Measurements from ENCODE around the gene ZGPAT. TPM values are rescaled to one million over a fixed set of nuclear protein-coding genes. Genes with fewer than 3 reads are reported as not detected.

Gene ZGPAT
- total and polyA plus RNA-seq, 9 of the 15 experiments (the other 6 are each of a cell fraction or from before 2014, with no cell fraction given) = 0.14 to 26.6 (median 7.4) TPM

DNA sequence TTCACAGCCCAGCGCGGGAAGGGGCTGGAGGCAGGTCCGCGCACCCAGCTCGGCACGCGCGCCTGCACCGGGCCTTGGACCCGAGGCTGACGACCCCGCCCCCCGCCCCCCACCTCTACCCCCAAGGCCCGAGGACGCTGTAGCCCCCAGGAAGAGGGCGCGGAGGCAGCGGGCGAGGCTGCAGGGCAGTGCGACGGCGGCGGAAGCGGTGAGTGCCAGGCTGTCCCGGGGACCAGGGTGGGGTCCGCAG, 29.8 kb downstream of the ZGPAT start:
- no peak for FAIRE-seq
- in situ Hi-C loops (cut with MboI) = no loop called here
- TF ChIP-seq, protein P1, sequence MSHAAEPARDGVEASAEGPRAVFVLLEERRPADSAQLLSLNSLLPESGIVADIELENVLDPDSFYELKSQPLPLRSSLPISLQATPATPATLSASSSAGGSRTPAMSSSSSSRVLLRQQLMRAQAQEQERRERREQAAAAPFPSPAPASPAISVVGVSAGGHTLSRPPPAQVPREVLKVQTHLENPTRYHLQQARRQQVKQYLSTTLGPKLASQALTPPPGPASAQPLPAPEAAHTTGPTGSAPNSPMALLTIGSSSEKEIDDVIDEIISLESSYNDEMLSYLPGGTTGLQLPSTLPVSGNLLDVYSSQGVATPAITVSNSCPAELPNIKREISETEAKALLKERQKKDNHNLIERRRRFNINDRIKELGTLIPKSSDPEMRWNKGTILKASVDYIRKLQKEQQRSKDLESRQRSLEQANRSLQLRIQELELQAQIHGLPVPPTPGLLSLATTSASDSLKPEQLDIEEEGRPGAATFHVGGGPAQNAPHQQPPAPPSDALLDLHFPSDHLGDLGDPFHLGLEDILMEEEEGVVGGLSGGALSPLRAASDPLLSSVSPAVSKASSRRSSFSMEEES (CRISPR knock-in tag; IDR thresholded peaks at IDR 0.05) = no peak
- TF ChIP-seq NR3C1 (CRISPR knock-in tag; IDR thresholded peaks at IDR 0.05) = no peak
- TF ChIP-seq TAF9B (IDR thresholded peaks at IDR 0.05; ENCODE audit: partially characterized antibody) = no peak
- no peak for TF ChIP-seq DMBX1 (CRISPR knock-in tag; IDR thresholded peaks at IDR 0.05; ENCODE audit: borderline replicate concordance)
- no peak for TF ChIP-seq SUPT5H (IDR thresholded peaks at IDR 0.05)
- TF ChIP-seq E2F3 (CRISPR knock-in tag; IDR thresholded peaks at IDR 0.05) = no peak
- TF ChIP-seq, protein P2, sequence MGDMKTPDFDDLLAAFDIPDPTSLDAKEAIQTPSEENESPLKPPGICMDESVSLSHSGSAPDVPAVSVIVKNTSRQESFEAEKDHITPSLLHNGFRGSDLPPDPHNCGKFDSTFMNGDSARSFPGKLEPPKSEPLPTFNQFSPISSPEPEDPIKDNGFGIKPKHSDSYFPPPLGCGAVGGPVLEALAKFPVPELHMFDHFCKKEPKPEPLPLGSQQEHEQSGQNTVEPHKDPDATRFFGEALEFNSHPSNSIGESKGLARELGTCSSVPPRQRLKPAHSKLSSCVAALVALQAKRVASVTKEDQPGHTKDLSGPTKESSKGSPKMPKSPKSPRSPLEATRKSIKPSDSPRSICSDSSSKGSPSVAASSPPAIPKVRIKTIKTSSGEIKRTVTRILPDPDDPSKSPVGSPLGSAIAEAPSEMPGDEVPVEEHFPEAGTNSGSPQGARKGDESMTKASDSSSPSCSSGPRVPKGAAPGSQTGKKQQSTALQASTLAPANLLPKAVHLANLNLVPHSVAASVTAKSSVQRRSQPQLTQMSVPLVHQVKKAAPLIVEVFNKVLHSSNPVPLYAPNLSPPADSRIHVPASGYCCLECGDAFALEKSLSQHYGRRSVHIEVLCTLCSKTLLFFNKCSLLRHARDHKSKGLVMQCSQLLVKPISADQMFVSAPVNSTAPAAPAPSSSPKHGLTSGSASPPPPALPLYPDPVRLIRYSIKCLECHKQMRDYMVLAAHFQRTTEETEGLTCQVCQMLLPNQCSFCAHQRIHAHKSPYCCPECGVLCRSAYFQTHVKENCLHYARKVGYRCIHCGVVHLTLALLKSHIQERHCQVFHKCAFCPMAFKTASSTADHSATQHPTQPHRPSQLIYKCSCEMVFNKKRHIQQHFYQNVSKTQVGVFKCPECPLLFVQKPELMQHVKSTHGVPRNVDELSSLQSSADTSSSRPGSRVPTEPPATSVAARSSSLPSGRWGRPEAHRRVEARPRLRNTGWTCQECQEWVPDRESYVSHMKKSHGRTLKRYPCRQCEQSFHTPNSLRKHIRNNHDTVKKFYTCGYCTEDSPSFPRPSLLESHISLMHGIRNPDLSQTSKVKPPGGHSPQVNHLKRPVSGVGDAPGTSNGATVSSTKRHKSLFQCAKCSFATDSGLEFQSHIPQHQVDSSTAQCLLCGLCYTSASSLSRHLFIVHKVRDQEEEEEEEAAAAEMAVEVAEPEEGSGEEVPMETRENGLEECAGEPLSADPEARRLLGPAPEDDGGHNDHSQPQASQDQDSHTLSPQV (IDR thresholded peaks at IDR 0.05) = no peak
- TF ChIP-seq SOX6 (IDR thresholded peaks at IDR 0.05) = no peak
- TF ChIP-seq ZFPM2 (CRISPR knock-in tag; IDR thresholded peaks at IDR 0.05) = no peak
- no peak for TF ChIP-seq ZNF174 (CRISPR knock-in tag; IDR thresholded peaks at IDR 0.05)
- no peak for TF ChIP-seq FOS (IDR thresholded peaks at IDR 0.05; ENCODE audit: extremely low read depth, insufficient read length)
- TF ChIP-seq GATA2 (CRISPR knock-in tag; IDR thresholded peaks at IDR 0.05) = no peak
- TF ChIP-seq FOXM1 (IDR thresholded peaks at IDR 0.05; ENCODE audit: low read depth) = no peak
- TF ChIP-seq FOXM1 (CRISPR knock-in tag; IDR thresholded peaks at IDR 0.05; ENCODE audit: low read depth) = no peak
- TF ChIP-seq, protein P3, sequence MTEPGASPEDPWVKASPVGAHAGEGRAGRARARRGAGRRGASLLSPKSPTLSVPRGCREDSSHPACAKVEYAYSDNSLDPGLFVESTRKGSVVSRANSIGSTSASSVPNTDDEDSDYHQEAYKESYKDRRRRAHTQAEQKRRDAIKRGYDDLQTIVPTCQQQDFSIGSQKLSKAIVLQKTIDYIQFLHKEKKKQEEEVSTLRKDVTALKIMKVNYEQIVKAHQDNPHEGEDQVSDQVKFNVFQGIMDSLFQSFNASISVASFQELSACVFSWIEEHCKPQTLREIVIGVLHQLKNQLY (CRISPR knock-in tag; conservative IDR thresholded peaks at IDR 0.05) = no peak
- TF ChIP-seq RBBP5 (IDR thresholded peaks at IDR 0.05; ENCODE audit: borderline replicate concordance, insufficient read depth, low read length, poor library complexity, severe bottlenecking) = no peak

More for the DNA sequence above, 29.8 kb downstream of the ZGPAT start:
- CTCF ChIA-PET (ENCODE audit: low intra/inter-chr PET ratio) = no interaction called here
- H3K27me3 ChIP-seq (ENCODE audit: control insufficient read depth in 2 of 2, insufficient read depth in 2 of 2, low read length in 2 of 2) = no peaks in the 10 kb centered on the region
- H3K27ac ChIP-seq (ENCODE audit: extremely low read depth, low read depth, low read length) = no peak overlapping the region
- BruUV-seq (replicated peaks) = no TSS peak
- H3K79me2 ChIP-seq (ENCODE audit: control insufficient read depth, insufficient read depth, low read length) = peaks cover 21% of the 10 kb centered on the region
- H3K4me3 ChIP-seq = no peak overlapping the region
- DNase-seq (ENCODE audit: extremely low read depth in 1 of 4, low spot score in 3 of 4) = no peak
- H3K9me3 ChIP-seq (replicated peaks; ENCODE audit: control insufficient read depth, insufficient read depth, low read depth, low read length) = no peaks in the 10 kb centered on the region; the same call in 1 of the 2 replicates
- H4K20me1 ChIP-seq (replicated peaks; ENCODE audit: control insufficient read depth, insufficient read depth, low read length) = no peaks in the 10 kb centered on the region; the same call in 1 of the 2 replicates
- no peak for ATAC-seq
- H3K4me1 ChIP-seq (replicated peaks in 1 of 2; ENCODE audit: control insufficient read depth in 2 of 2, insufficient read depth in 2 of 2, low read length in 2 of 2) = peaks cover 11 to 81% of the 10 kb centered on the region in 2 experiments
- no peak overlapping the region for H2AFZ ChIP-seq (ENCODE audit: low read depth, low read length)
- POLR2A ChIA-PET = interaction anchor here (0.6 to 1.5 kb wide), 2 partner anchors 10 to 128 kb away, joined by 3 to 6 read pairs; partner anchors contain the start of gene TPD52L2
- no peaks in the 10 kb centered on the region for H3K9me1 ChIP-seq (ENCODE audit: control insufficient read depth, insufficient read depth, low read length)
- no CpG with 5 or more reads among the region's 26 CpGs for WGBS (ENCODE audit: insufficient coverage, low coverage, missing lambda C conversion rate)
- no peak overlapping the region for H3K4me2 ChIP-seq (ENCODE audit: insufficient read depth, low read length)
- H3K36me3 ChIP-seq (ENCODE audit: control insufficient read depth, insufficient read depth, low read length) = peaks cover 61% of the 10 kb centered on the region; the same call in 2 of the 3 replicates
- intact Hi-C loops (cut with micrococcal nuclease) = no loop called here
- no peak overlapping the region for H3K9ac ChIP-seq (ENCODE audit: insufficient read depth in 1 of 2, low read depth in 2 of 2, low read length in 2 of 2)
